ENCODE measurements around the gene NPC1L1. TPM values are rescaled to one million over a fixed set of nuclear protein-coding genes. Genes with fewer than 3 reads are reported as not detected.
A peak's percentile ranks its signal among the peaks of the same experiment; 100 is the strongest.

The NPC1L1 gene
- polyA plus RNA-seq, 3 donors, result 0.04 TPM; not detected in 2

GRCh38 chr7:44565795-44566559 is 24.8 kb upstream of the NPC1L1 start:
- Mint-ChIP-seq H3K27me3 (ENCODE audit: low read depth in 3 of 3) (peaks cover 0 to 4% (median 0%) of the 10 kb centered on the region in 3 donors), H3K27ac (peak overlapping the region in 6 of 7 donors; percentile 33 to 75 (median 44)), H3K4me3 (no peak overlapping the region), H3K4me1 (peaks cover 11% of the 10 kb centered on the region), H3K36me3 (peaks cover 64 to 75% of the 10 kb centered on the region in 2 donors), H3K9me3 (peaks cover 0 to 3% (median 0%) of the 10 kb centered on the region in 7 donors)
- no peak for DNase-seq
- H4K20me1 ChIP-seq (ENCODE audit: insufficient read depth, low read length), result peaks cover 21% of the 10 kb centered on the region
- H3K9me3 ChIP-seq (replicated peaks in 1 of 2; ENCODE audit: control insufficient read depth in 1 of 2, insufficient read depth in 1 of 2, low read length in 2 of 2), result no peaks in the 10 kb centered on the region
- no peaks in the 10 kb centered on the region for H3K4me1 ChIP-seq (ENCODE audit: control insufficient read depth in 1 of 2, insufficient read depth in 2 of 2, low read length in 2 of 2)
- H2AFZ ChIP-seq (ENCODE audit: insufficient read depth, low read depth, low read length, poor library complexity, severe bottlenecking), result no peak overlapping the region
- peaks cover 62 to 76% of the 10 kb centered on the region in 2 donors for H3K36me3 ChIP-seq (replicated peaks in 1 of 2; ENCODE audit: control insufficient read depth in 1 of 2, insufficient read depth in 2 of 2, low read length in 2 of 2)
- H3K79me2 ChIP-seq (ENCODE audit: insufficient read depth, low read length), result no peaks in the 10 kb centered on the region
- no peak overlapping the region for H3K9ac ChIP-seq (ENCODE audit: insufficient read depth, low read length, poor library complexity, severe bottlenecking)
- H3K4me2 ChIP-seq (replicated peaks; ENCODE audit: extremely low read depth, low read length, poor library complexity, severe bottlenecking), result no peak overlapping the region
- H3K27ac ChIP-seq (ENCODE audit: low read depth in 1 of 2, low read length in 2 of 2), result peak overlapping the region; percentile 5 to 33
- intact Hi-C loops (cut with micrococcal nuclease), result no loop called here
- 40% methylated on average over 7 of the region's 16 CpGs for WGBS (ENCODE audit: insufficient coverage)
- no peaks in the 10 kb centered on the region for H3K27me3 ChIP-seq (ENCODE audit: control insufficient read depth in 2 of 2, insufficient read depth in 2 of 2, low read length in 2 of 2)
- peak; percentile 66 for TF ChIP-seq CTCF (IDR thresholded peaks at IDR 0.05)
- H3K4me3 ChIP-seq (replicated peaks in 1 of 3; ENCODE audit: low read depth in 2 of 3, low read length in 3 of 3), result no peak overlapping the region

GRCh38 chr7:44565097-44565794 is 24.1 kb upstream of the NPC1L1 start:
- Mint-ChIP-seq H3K4me1 (peaks cover 11% of the 10 kb centered on the region), H3K27me3 (ENCODE audit: low read depth in 3 of 3) (peaks cover 0 to 5% (median 1%) of the 10 kb centered on the region in 3 donors), H3K36me3 (peaks cover 56 to 68% of the 10 kb centered on the region in 2 donors), H3K9me3 (peaks cover 0 to 3% (median 0%) of the 10 kb centered on the region in 7 donors), H3K4me3 (no peak overlapping the region), H3K27ac (peak overlapping the region in 5 of 7 donors; percentile 3 to 60 (median 45))
- Histone ChIP-seq H3K4me1 (ENCODE audit: control insufficient read depth in 1 of 2, insufficient read depth in 2 of 2, low read length in 2 of 2) (no peaks in the 10 kb centered on the region), H3K9ac (ENCODE audit: insufficient read depth, low read length, poor library complexity, severe bottlenecking) (no peak overlapping the region), H3K27ac (ENCODE audit: low read depth in 1 of 2, low read length in 2 of 2) (peak overlapping the region in 1 of 2 donors; percentile 37), H4K20me1 (ENCODE audit: insufficient read depth, low read length) (peaks cover 21% of the 10 kb centered on the region), H3K4me2 (replicated peaks; ENCODE audit: extremely low read depth, low read length, poor library complexity, severe bottlenecking) (no peak overlapping the region), H3K9me3 (replicated peaks in 1 of 2; ENCODE audit: control insufficient read depth in 1 of 2, insufficient read depth in 1 of 2, low read length in 2 of 2) (no peaks in the 10 kb centered on the region), H3K36me3 (replicated peaks in 1 of 2; ENCODE audit: control insufficient read depth in 1 of 2, insufficient read depth in 2 of 2, low read length in 2 of 2) (peaks cover 55 to 68% of the 10 kb centered on the region in 2 donors), H3K27me3 (ENCODE audit: control insufficient read depth in 2 of 2, insufficient read depth in 2 of 2, low read length in 2 of 2) (no peaks in the 10 kb centered on the region), H3K4me3 (replicated peaks in 1 of 3; ENCODE audit: low read depth in 2 of 3, low read length in 3 of 3) (no peak overlapping the region), H2AFZ (ENCODE audit: insufficient read depth, low read depth, low read length, poor library complexity, severe bottlenecking) (no peak overlapping the region), H3K79me2 (ENCODE audit: insufficient read depth, low read length) (no peaks in the 10 kb centered on the region)
- intact Hi-C loops (cut with micrococcal nuclease), result no loop called here
- TF ChIP-seq CTCF (IDR thresholded peaks at IDR 0.05), result peak; percentile 98
- WGBS (ENCODE audit: insufficient coverage), result 72% methylated on average over 13 of the region's 13 CpGs
- peak; percentile 33 to 54 (median 43) for DNase-seq

Measured in CD14-positive monocyte (primary cell).